GM21447 (cell line): ENCODE results near the gene SPATA25.
"Not testable (repeated sequence)": the region's sequence is repeated elsewhere in the genome, so short reads cannot be mapped to it uniquely, and the experiment has no call there.

Experiments
- ATAC-seq: cut with Tn5 transposase; IDR thresholded peaks from one replicate; pipeline ENCODE4 v1.9.1; 2021; ENCODE audit not compliant: unreplicated experiment

Gene SPATA25

DNA sequence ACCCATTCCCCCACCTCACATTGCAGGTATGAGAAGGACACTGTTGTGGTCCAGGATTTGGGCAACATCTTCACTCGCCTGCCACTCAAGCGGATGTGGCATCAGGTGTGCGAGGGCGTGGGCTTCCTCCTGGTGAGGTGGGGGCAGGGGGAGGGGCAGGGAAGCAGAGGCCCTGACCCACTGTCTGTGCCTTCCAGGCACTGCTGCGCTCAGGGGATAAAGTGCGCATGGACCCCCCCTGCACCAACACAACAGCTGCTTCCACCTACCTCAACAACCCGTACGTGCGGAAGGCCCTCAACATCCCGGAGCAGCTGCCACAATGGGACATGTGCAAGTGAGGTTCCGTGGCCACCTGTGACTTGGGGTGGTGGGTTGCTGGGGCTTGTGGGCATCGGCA is 7.4 kb upstream of the SPATA25 start:
- no peak for ATAC-seq

DNA sequence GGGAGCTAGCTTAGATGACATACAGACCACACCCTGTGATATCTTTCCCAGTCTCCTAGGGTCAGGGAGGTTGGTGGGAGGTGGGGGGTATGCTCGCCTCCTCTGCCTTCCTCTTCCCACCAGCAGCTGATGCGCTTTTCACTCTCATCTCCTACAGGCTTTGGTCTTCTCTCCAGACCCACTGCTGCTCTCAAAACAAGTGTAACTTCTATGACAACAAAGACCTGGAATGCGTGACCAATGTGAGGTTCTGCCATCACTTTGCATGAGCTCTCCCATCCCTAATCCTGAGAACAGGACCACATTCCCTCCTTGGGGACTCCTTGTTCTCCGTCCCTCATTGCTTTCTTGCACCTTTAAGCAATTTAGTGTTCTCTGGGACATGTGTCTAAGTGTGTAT is 6.4 kb upstream of the SPATA25 start:
- no peak for ATAC-seq

DNA sequence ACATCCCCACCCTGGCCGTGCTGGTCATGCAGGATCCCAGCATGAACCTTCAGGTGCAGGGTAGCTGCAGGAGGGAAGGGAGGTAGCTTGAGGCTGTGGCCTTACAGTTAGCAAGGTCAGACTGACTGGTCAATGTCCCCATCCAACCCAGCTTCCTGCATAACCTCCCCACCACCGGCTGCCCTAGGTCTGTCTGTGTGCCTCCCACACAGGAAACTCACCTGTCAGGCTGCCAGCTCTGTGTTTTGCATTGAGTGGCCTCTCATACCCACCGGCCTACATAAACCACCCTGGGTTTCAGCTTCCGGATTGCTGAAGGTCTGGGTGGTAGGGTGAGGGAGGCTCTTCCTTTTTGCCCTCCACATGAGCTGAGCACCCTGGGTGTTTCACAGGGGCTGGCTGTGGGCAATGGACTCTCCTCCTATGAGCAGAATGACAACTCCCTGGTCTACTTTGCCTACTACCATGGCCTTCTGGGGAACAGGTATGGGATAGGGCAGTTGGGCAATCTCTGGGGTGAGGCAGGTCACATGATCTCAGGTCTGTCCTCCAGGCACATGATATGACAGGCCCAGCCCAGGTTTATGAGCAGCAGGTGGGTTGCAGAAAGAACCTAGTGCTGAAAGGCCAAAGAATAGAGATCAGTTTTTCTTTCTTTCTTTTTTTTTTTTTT is 5.5 kb upstream of the SPATA25 start:
- no peak for ATAC-seq

DNA sequence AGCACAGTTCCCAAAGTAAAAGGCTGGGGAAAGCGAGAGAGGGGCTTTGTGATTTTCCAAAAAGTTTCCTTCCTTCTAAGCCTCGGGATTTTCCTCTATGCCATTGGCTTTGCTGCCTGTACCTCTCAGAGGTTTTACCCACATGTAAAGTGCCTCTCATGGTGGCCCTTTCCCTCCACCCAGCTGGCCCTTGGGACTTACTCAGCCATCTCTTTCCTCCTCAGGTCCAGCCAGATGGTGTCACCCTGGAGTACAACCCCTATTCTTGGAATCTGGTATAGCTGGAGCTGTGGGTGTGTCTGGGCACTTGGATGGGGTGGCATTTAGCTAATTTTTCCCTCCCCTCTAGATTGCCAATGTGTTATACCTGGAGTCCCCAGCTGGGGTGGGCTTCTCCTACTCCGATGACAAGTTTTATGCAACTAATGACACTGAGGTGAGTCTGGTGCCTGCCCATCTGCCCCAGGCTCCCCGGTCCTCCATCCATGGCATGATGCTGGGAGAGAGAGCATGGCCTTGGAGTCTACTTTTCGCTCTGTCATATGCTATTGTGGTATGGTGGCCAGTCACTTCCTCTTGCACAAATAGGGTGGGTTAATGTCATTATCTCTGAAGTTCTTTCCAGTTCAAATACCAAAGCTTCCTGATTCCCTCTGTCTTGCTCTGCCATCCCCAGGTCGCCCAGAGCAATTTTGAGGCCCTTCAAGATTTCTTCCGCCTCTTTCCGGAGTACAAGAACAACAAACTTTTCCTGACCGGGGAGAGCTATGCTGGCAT is 4.8 kb upstream of the SPATA25 start:
- ATAC-seq = no peak

DNA sequence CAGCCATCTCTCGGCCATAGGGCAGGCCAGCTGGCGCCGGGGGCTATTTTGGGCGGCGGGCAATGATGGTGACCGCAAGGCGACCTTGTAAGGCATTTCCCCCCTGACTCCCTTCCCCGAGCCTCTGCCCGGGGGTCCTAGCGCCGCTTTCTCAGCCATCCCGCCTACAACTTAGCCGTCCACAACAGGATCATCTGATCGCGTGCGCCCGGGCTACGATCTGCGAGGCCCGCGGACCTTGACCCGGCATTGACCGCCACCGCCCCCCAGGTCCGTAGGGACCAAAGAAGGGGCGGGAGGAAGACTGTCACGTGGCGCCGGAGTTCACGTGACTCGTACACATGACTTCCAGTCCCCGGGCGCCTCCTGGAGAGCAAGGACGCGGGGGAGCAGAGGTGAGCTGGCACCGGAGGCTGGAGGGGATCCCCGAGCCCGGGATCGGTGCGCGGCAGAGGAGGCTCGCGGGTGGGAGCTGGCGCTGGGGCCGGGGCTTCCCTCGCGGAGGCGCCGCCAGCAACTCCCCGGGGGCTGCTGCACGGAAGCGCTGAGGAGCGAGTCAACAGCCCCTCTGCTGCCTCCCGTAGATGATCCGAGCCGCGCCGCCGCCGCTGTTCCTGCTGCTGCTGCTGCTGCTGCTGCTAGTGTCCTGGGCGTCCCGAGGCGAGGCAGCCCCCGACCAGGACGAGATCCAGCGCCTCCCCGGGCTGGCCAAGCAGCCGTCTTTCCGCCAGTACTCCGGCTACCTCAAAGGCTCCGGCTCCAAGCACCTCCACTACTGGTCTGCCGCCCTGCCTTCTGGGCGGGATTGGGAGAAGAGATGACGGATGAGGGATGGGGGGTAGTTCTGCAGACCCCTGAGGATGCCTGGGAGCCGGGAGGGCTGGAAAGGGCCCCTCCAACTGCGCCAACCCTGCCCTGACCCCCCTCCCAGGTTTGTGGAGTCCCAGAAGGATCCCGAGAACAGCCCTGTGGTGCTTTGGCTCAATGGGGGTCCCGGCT is 3.9 kb upstream of the SPATA25 start, which contains the start of the genes CTSA and NEURL2:
Gene CTSA, plus strand, starts transcription at position 351 of the 999 bp plus-strand sequence. Its CDS starts 234 bp downstream, at position 585.
Gene NEURL2, minus strand, starts transcription at position 224 of the 999 bp plus-strand sequence. Its CDS starts 217 bp downstream, at position 7.
- ATAC-seq = peak; percentile 64

DNA sequence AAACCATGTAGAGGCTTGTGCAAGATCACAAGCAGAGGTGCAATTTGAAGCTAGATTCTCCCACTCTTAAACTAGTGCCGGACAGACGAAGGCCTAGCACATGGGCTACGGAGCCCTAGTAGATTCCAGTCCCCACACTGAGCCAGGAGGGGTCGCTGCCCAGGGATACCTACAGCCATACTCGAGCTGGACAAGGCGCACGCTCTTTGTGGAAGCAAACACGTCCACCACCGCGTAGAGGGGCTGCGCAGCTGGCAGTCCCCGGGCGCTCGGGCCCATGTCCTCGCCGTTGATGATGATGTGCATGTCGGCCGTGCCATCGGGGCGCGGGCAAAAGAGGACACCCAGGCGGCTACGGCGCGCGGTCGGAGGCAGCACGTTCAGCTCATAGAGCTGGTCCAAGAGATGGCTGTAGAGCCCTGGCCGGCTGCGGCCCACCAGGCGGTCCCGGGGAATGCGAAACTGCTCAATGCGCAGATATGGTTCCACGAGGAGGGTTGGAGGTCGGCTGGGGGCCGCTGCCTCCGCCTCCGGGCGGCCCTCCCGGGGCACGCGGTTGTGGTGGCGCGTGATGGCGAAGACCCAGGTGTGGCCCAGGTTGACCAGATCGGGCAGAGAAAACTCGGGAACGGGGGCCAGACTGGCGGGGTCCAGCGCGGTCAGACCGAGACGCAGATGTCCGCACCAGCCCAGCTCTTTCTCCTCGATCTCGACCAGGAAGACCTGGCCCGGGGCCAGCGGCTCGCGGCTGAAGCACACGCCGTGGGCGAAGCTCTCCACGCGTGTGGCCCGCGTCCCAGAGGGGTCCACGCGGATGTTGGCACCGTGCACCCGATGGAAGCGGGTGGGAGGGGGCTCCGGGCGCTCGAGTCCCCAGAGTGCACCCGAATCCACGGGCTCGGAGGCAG is 2.9 kb upstream of the SPATA25 start:
- peak; percentile 23 for ATAC-seq

DNA sequence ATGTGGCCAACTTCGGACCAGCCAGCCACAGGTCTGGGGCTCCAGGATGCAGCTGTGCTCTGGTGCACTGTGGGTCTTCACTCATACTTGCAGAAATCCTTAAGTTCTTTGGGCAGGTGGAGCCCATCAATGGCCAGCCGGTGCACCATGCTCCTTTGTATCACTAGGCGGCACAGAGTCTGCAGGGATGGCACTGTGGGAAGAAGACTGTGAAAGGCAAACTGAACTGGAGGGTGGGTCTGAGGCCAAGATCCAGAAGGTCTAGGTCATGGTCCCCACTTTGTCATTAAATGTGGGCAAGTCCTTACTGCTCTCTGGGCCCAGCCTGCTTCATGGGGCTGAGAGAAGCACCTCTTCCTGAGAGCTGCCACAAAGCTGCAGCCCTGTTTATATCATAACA is 1.3 kb upstream of the SPATA25 start:
- ATAC-seq = no peak

DNA sequence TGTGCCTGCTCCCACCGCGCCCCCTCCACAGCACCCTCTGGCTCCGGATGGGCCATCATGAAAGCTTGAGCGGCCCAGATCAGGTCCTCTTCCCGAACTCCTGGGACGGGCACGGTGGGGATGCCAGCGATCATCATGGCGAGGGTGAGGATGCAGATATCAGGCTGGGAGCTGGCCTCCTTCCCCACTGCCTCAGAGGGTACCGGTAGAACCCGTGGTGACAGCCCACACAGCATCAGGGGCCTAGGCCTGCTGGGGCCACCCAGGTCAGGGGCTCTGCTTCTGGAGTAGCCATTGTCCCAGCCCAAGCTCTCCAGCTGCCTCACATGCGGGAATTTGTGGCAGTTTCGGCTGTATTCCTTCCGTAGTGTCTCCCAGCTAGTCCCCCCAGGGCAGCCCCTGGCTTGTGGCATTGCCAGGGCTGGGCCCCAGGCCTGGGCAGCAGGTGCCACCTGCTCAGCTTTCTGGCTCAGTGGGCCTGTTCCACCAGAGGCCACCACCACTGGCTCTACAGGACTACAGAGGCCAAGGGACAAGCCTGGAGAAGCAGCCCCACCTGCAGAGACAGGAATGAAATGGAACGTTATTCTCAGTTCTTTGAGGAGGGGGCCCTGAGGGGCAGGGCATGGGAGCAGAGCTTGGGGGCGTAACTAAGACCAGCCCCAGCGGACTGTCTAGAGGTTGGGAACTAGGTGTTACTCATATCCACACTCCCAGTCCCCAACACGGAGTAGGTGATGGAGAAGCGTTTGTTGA is 654 bp downstream of the SPATA25 start:
- ATAC-seq = no peak

DNA sequence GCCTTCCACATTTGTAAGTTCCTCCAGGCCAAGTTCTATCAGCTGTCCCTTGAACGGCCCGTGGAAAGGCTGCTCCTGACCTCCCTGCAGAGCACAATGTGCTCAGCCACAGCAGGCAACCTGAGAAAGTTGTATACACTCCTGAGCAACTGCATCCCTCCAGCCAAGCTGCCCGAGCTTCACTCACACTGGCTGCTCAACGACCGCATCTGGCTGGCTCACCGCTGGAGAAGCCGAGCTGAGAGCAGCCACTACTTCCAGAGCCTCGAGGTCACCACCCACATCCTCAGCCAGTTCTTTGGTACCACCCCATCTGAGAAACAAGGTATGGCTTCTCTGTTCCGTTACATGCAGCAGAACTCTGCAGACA is 4.3 kb downstream of the SPATA25 start:
- ATAC-seq = no peak

DNA sequence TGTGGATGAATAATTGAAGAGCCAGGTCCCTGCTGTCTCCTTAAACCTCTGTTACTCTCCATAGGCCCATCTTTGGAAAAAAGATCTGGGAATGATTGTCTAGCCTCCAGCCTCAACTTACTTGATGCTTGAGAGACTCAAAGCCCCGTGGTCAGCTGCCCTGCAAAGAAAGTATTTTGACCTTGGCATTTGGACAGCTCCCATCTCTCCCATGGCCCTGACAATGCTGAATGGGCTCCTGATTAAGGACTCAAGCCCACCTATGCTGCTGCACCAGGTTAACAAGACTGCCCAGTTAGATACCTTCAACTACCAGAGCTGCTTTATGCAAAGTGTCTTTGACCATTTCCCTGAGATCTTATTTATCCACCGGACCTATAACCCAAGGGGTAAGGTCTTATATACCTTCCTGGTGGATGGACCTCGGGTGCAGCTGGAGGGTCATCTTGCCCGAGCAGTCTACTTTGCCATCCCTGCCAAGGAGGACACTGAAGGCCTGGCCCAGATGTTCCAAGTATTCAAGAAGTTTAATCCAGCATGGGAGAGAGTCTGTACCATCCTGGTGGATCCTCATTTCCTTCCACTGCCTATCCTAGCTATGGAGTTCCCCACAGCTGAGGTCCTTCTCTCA is 4.8 kb downstream of the SPATA25 start:
- no peak for ATAC-seq

DNA sequence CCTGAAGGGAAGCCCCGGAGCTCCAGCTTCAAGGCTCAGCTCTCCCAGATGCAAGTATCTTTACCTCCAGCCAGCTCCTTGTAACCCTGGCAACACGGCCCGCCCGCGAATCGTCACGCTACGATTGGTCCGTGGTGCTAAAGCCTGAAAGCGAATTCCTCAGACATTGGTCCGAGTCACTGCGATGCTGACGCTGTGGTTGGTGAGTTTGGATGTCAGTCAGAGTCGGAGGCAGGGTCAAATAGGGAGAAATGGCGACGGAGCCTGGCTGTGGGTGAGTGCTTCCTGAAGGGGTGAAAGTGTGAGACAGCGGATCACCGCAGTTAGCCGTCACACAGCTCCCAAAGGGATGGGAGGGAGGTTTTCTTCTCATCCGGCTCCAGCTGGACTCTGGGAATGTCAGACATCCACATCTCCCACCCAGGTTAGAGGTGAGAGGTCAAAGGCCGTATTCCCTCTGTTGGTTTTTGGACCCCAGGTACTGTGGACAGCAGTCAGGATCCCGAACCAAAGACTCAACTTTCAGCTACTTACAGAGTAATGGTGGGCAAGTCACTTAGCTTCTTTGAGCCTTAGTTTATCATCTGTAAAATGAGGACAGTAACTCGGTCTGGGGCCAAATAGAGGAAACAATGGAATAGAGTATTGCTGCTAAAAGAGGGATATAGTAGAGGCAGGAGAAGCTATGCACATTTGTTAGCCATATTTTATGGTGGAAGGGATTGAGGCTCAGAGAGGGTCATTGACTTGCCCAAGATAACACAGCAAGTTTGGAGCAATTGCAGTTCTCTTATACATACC is 6.2 kb downstream of the SPATA25 start, which contains the start of gene ZSWIM1:
Gene ZSWIM1, plus strand, starts transcription at position 240 of the 801 bp plus-strand sequence. CDS start 1,366 bp downstream, outside the sequence.
- peak; percentile 95 for ATAC-seq

DNA sequence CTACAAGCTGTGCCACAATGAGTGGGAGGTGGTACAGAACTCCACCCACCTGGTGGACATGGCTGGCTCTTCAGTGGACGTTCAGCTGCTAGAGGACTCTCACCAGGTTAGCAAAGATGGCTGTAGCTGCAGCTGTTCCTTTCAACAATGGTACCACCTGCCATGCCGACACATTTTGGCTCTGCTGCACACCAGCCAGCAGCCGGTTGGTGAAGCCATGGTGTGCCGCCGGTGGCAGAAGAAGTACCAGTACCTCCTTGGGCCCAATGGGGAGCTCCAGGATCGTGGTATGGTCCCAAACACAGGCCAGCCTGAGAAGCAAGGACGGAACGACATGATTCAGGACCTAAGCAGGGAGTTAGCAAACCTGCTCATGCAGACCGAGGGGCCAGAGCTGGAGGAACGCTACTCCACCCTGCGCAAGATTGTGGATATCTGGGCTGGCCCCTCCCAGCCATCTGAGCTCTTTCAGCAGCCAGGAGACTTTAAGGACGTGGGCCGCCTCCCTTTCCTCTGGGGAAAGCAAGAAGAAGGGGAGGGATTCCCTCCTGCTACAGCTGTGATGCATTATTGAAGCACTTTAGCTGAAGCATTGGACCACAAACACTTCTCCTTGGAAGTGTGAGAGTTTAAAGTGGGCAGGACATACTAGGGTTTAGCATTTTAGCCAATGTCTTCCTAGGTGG is 9.2 kb downstream of the SPATA25 start:
- no peak for ATAC-seq

DNA sequence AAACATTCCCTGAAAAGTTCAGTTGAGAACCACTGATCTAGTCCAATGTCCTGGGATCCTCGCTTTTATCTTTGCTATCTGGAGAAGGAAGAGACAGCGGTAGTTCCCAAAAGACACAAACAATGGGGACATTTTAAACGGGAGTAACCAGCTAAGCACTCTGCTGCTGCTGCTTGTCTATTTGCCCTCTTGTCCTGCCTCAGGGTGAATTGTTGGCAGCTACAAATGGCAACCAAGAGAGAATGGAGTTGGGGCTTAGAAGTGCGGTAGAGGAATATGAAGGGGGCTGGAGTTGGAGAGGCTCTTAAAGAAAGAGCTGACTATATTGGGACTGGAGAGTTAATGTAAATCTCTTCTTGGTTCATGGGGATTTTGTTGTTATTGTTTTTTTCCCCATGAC is 12.8 kb downstream of the SPATA25 start:
- ATAC-seq = no peak

DNA sequence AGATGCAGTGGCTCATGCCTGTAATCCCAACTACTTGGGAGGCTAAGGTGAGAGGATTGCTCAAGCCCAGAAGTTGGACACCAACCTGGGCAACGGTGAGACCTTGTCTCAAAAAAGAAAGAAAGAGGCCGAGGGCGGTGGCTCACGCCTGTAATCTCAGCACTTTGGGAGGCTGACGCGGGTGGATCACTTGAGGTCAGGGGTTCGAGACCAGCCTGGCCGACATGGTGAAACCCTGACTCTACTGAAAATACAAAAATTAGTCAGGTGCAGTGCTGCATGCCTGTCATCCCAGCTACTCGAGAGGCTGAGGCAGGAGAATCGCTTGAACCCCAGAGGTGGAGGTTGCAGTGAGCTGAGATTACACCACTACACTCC is 13.3 kb downstream of the SPATA25 start:
- ATAC-seq = not testable (repeated sequence)

DNA sequence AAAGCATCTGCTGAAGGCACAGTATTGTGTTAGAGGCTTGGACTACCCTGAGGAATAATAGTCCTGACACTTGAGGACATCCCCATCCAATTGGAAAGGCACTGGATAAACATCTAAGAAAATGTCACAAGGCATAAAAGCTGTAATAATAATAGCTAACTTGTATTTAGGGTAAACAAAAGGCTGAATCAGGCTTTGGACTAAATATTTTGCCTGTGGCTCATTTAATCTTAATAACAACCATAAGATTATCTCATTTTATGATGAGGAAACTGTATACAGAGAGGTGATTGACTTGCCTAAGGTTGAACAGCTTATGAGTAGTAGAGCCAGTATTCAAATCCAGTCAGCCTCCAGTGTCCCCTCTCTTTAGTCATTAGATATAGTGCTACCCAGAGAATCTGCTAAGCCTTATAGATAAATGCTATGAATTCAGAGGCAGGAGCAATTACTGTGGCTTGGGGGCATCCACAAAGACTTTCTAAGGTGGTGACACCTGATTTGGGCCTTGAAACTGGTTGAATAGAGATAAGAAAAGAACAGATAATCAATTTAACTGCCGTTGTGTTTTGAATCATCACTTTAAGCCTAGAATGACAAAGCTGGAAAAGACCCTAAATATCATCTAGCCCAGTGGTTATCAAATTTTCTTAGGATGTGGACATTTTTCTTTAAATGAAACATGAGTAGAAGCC is 13.9 kb downstream of the SPATA25 start:
- no peak for ATAC-seq

DNA sequence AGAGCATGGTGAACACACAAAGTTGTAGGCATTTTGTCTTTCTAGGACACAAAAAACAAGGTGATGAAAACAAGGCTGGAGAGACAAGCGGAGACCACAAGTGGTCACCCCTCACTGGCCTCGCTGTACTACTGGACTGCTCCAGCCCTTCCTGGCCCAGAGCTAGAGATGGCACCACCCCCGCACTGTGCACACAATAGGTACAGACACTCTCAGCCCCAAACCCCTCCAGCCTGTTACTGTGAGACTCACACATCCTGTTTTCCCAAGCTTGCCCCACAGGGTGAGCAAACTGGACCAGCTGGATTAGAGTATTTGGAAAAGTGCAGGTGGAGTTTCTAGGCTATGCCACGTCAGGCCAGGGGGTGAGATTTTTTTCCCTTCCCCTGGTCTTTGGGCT is 14.8 kb downstream of the SPATA25 start:
- no peak for ATAC-seq

DNA sequence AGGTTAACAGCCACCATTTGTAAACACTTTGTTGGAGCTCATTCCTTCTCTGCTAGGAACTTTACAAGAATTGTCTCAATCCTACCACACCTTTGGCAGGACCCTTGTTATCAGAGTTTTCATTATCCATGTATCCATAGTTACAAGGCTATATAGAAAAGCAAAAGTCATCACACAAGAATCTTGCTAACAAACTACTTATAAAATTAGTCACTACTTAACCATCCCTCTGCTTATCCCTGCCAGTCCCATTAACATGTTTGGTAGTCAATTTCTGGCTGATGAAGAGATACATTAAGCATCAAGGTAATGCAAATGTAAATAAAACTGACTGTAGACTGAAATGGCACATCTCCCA is 19.6 kb downstream of the SPATA25 start:
- ATAC-seq = no peak
